NCI-H2107 treated with DMSO at 0.1 percent for 48 hours (cell line): Measurements from ENCODE around the gene LTC4S.

Source experiments
- DNase-seq: peaks from one replicate; lab custom pipeline; 2025; ENCODE audit not compliant: unreplicated experiment; lab: John Stamatoyannopoulos, UW

Gene LTC4S

GRCh38 chr5:179795049-179795862, 1.5 kb downstream of the LTC4S start:
- peak; percentile 52 for DNase-seq

DNA sequence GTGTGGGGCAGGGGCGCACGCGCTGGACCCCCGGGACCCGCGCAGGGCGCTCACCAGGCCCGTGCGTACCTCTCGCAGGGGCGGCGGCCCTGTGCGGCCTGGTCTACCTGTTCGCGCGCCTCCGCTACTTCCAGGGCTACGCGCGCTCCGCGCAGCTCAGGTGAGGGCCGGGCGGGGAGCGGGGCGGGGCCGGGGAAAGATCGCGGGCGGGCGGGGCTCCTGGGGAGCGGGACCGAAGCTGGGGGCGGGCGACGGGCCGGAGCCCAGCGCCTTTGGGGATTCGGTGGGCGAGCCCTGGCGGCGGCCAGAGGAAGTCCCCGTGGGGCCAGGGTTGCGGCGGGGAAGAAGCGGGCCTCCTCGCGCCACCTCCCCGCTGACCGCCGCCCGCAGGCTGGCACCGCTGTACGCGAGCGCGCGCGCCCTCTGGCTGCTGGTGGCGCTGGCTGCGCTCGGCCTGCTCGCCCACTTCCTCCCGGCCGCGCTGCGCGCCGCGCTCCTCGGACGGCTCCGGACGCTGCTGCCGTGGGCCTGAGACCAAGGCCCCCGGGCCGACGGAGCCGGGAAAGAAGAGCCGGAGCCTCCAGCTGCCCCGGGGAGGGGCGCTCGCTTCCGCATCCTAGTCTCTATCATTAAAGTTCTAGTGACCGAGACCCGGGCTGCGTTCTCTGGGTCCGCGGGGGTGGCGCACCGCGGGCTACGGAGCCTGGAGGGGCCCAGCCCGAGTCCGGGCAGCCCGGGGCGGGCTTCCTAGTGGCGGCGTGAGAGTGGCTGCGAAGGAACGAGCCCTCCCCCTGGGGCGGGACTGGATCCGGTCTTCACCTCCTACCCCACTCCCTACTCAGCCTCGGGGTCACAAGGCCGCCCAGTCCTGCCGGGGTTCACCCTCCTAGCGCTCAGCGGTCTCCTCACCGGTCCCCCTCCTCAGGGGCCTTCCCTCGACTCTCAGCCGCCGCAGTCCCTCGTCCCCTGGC, 2.4 kb downstream of the LTC4S start:
- no peak for DNase-seq

- DNase-seq = no peak
These were observed 3.3 kb downstream of the LTC4S start for GRCh38 chr5:179796877-179797608.

- no peak for DNase-seq
These were observed 4.0 kb downstream of the LTC4S start for GRCh38 chr5:179797741-179798140.

DNA sequence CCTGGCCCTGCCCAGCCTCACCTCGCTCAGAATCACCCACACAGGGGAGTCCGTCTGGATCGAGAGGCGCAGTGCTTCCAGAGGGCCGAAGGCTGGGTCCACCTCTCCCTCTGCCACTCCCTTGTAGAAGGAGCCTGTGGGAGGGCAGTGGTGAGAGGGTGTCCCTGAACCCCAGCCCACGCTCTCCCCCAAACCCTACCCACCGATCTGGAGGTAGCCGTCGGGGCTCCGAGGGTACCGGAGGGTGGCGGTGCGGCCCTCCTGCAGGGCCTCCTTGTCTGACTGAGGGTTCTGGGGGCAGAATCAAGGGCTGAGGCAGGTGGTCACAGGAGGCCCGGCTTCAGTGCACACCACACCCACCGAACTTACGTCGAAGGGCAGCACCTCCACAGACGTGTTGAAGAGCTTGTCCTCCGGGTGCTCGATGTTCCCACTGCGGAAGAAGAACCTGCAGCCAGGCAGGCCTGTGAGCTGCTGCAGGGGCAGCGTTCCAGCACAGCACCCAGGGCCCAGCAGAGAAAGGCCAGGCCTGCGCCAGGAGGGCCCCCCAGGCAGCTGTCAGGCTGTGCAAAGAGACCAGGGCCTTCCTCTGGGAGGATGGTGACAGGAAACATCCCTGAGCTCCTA, 4.5 kb downstream of the LTC4S start:
- DNase-seq = no peak

GRCh38 chr5:179798771-179799643, 5.2 kb downstream of the LTC4S start:
- no peak for DNase-seq

GRCh38 chr5:179799644-179799973, 5.8 kb downstream of the LTC4S start:
- DNase-seq = no peak

DNA sequence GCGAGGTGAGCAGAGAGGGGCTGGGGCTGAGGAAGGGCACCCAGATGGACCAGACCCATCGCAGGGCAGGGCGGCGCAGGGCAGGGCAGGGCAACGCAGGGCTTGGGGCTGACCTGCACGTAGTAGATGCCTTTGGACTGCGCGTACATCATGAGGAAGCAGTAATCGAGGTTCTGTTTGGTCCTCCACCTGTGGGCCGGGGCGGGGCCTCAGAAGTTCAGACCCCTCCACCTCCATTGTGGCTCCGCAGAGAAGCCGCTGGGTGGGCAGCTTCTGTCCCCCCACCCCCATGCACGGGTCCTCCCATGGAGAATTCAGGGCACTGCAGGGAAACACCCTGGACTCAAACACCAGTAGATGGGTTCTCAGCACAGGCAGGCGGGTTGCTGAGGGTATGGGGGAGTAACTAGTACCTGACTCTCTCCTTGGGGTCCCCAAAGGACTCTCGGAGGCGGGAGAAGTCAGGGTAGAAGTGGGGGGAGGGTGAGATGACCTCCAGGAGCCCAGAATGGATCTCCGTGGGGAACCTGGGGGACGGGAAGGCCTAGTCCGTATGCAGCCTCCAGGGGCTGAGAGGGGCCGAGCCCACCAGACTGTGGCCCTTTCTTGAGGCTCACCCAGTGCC, 6.4 kb downstream of the LTC4S start:
- DNase-seq = no peak

- no peak for DNase-seq
These were observed 7.0 kb downstream of the LTC4S start for GRCh38 chr5:179800696-179801201.

- peak; percentile 18 for DNase-seq
These were observed 7.8 kb downstream of the LTC4S start for GRCh38 chr5:179801304-179802206.

DNA sequence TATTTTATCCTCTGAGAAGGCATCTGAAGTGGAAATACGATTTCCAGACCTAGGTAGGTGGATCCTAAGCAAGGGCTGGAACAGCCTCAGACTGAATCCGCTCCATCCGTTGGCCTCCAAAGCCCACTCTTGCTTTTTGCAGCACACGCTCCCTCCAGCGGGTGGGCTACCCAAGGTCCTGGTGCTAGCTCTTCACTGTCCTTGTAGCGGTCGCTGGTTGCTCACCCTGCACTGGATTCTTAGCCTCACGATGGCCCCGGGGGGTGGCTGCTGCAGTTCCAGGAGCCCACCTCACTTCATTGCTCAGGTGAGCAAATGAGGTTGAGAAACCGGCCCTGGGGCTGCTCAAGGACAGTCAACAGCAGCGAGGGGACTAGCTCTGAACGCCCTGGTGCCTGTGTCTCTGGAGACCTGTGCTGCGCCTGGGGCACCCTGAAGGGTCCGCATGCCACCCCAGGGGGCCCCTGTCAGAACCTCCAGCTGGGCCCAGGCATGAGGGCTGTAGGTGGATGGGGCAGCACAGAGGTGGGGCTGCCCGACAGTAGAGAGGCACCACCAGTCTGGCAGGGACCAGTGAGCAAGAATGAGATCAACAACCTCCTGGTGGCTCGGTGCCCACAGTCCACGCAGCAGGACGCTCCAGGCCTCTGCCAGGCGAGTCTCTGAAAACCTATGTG, 8.6 kb downstream of the LTC4S start:
- no peak for DNase-seq

DNA sequence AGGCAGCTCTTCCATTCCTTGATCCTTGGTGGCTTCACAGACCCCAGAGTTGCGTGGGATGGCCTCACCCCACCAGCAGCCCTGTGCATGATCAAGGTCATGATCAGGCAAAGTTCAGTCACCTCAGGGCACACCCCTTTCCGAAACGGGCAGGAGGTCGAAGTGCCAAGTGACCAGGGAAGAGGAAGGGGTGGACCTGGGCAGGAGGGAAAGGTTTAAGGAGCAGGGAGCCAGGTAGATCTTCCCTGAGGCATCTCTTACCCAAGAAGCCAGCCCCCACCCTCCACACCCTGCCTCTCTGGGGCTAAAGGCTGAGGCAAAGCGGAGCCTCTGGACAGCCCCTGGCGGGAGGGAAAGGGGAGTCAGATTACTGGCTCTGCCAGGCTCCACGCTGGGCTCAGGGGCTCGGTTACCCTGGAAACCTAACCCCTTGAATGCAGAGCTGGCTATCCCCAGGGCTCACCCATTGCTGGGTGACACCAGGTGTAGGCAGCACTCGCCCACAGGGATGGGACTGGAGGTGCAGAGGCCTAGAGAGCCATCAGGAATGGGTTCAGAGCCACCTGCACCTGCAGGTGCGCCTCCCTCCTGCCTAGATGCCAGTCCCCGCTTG, 9.3 kb downstream of the LTC4S start:
- peak; percentile 70 for DNase-seq

DNA sequence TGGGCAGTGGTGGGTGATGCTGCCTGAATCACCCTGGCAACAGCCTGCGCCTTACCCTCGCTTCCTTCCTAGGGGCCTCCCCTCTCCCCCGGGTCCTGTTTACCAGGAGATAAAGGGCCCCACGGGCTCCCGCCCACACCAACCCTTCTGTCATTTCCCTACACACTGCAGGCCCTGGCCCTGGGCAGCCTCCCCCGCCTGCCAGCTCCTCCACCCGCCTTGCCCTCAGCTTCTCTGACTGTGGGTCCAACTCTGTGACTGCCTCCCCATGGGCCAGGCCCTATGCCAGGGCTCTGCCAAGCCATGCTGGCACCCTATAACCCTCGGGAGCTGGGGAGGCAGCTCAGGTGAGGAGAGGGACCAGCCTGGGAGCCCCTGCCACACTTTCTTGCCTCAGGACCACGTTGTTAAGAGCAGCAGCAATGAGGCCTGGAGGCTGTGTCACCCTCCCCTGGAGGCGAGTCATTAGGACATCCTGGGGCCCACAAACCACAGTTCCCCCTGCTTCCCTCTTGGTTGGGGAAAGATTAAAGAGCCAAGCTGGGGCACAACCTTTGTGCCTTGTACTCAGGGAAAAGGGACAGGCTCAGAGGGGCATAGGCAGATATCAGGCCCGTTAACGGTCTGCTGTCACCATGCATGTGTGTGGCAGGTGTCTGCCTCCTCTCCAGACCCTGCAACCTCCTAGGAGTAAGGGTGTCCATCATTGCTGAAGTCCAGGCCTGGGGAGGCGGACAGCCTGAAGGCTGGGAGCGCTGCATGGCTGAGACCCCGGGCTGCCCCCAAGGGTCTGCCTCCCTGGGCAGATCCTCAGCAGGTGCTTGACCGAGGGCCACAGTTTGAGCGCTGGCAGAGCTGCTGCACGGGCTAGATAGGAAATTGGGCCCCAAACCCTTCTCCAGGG, 10.1 kb downstream of the LTC4S start:
- no peak for DNase-seq

GRCh38 chr5:179804555-179804947, 10.8 kb downstream of the LTC4S start:
- no peak for DNase-seq

- no peak for DNase-seq
These were observed 11.3 kb downstream of the LTC4S start for GRCh38 chr5:179805070-179805528.
